ENCODE measurements around the gene KCNJ11.

DNA sequence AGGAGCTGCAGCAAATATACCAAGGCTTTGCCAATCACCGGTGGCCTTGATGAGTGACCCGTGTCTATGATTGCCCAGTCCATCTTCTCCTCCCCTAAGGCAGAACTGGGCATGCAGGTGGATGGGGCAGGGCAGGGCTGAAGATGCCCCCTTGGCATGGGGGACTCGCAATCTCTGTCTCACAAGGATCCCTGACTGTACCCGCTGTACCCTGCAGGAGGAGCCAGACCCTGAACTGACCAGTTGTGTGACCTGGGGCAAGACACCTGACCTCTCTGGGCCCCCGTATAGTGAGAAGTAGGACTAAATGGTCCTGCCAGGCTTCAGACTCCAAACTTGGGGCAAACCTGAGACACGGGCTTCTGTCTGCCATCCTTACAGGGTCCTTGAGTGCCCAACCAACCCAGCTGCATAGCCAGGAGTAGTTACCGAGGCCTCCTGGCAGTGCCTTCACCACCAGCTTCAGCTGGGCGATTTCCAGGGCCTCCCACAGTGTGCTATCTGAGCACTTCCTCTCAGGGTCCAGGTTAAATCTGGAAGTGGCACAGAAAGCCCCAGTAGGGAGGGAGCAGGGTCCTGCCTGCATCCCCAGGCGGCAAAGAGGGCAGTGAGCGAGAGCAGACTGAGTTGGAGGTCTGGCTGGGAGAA is 6.4 kb upstream of the KCNJ11 start:
- TF ChIP-seq POLR2A (IDR thresholded peaks at IDR 0.05; ENCODE audit: low read depth, low read length), result no peak
- TF ChIP-seq POU2F2 (IDR thresholded peaks at IDR 0.05; ENCODE audit: low read depth, low read length), result no peak
- no peak for TF ChIP-seq PAX5 (IDR thresholded peaks at IDR 0.05; ENCODE audit: insufficient read depth, low read length, severe bottlenecking)
- no peak for TF ChIP-seq TAF1 (IDR thresholded peaks at IDR 0.05; ENCODE audit: low read depth, low read length)
- no peak for TF ChIP-seq POLR2AphosphoS5 (IDR thresholded peaks at IDR 0.05; ENCODE audit: low read depth, low read length)
- TF ChIP-seq SPI1 (IDR thresholded peaks at IDR 0.05; ENCODE audit: low read depth, low read length), result no peak
